GM21528 (cell line): ENCODE measurements around the gene CCDC107.

Experiments
- ATAC-seq: cut with Tn5 transposase; IDR thresholded peaks from one replicate; pipeline ENCODE4 v1.9.1; 2021; ENCODE audit warnings: mild to moderate bottlenecking, moderate library complexity; ENCODE audit not compliant: unreplicated experiment, low FRiP score

Gene CCDC107

GRCh38 chr9:35659340-35659739, 1.2 kb downstream of the CCDC107 start:
- ATAC-seq, result no peak

GRCh38 chr9:35660966-35661415, 2.9 kb downstream of the CCDC107 start:
- ATAC-seq, result no peak

GRCh38 chr9:35661756-35662350, 3.8 kb downstream of the CCDC107 start:
- ATAC-seq, result no peak

- ATAC-seq, result no peak
Observed at GRCh38 chr9:35662437-35662836, 4.3 kb downstream of the CCDC107 start.

- peak; percentile 55 for ATAC-seq
Observed at GRCh38 chr9:35664531-35665470, 6.7 kb downstream of the CCDC107 start, which contains the start of gene ARHGEF39. Gene ARHGEF39 (minus strand): TSS chr9:35665195. CDS start chr9:35665169, 26 bp downstream.

GRCh38 chr9:35665471-35665818, 7.4 kb downstream of the CCDC107 start:
- ATAC-seq, result no peak

GRCh38 chr9:35666045-35666444, 8.0 kb downstream of the CCDC107 start:
- no peak for ATAC-seq

- no peak for ATAC-seq
Observed at GRCh38 chr9:35666549-35666948, 8.5 kb downstream of the CCDC107 start.

- ATAC-seq, result no peak
Observed at GRCh38 chr9:35667939-35668338, 9.8 kb downstream of the CCDC107 start.

GRCh38 chr9:35669331-35670145, 11.4 kb downstream of the CCDC107 start:
- ATAC-seq, result no peak

- no peak for ATAC-seq
Observed at GRCh38 chr9:35673132-35674024, 15.3 kb downstream of the CCDC107 start, which contains the start of gene CA9. Gene CA9 (plus strand): TSS chr9:35673928. CDS start chr9:35673960, 32 bp downstream.

GRCh38 chr9:35674025-35674361, 15.9 kb downstream of the CCDC107 start:
- no peak for ATAC-seq

- ATAC-seq, result no peak
Observed at GRCh38 chr9:35675204-35675603, 17.1 kb downstream of the CCDC107 start.

- ATAC-seq, result no peak
Observed at GRCh38 chr9:35675732-35676392, 17.8 kb downstream of the CCDC107 start.

- ATAC-seq, result no peak
Observed at GRCh38 chr9:35679091-35679490, 21.0 kb downstream of the CCDC107 start.

GRCh38 chr9:35679766-35680330, 21.8 kb downstream of the CCDC107 start:
- no peak for ATAC-seq

GRCh38 chr9:35680331-35681105, 22.4 kb downstream of the CCDC107 start:
- ATAC-seq, result no peak

- no peak for ATAC-seq
Observed at GRCh38 chr9:35681341-35682002, 23.4 kb downstream of the CCDC107 start.
